GM19193 (cell line): ENCODE measurements around the gene TUBA3D.
"Not testable (repeated sequence)": the region's sequence is repeated elsewhere in the genome, so short reads cannot be mapped to it uniquely, and the experiment has no call there.

Experiments
- POLR2A ChIP-seq: IDR thresholded peaks from 4 replicates; pipeline ENCODE4 v1.6.1; 2011; ENCODE audit not compliant: insufficient read depth, insufficient read length; ENCODE audit errors: extremely low read depth

Gene TUBA3D

DNA sequence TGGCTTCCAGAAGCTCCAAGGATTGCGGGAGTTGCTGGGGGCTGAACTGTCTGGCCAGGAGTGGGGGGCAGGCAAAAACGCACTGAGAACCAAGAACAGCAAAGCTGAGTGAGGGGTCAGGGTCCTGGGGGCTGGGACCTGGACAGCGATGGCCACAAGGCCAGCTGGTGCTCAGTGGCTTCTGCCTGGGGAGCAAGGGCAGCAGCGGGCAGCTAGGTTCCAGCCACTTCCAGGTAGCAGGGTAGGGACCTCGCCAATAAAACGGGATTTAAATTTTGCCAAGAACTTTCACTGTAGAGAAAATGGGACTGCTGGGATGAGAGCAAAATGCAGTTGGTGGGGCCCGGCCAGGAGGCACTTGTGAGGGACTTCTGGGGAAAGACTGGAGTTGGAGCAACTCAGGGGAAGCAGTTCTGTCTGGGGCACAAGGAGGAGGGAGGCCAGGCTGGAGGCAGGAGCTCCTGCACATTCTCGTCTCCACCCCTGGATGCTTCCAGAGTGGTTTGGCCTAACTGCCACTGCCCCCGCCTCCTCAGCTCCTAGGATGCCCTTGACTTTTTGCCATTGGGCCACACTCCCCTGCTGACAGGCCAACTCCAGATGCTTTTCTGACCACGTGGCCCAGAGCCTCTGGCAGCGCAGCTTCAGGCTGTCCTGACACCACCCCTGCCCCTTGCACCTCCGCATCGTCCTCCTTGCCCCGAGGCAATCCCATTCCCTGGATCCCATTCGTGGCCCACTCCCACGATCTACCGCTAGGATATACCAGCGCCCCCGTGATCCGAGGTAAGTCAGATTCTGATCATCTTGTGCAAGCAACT, 46.3 kb downstream of the TUBA3D start:
- TF ChIP-seq POLR2A = no peak

DNA sequence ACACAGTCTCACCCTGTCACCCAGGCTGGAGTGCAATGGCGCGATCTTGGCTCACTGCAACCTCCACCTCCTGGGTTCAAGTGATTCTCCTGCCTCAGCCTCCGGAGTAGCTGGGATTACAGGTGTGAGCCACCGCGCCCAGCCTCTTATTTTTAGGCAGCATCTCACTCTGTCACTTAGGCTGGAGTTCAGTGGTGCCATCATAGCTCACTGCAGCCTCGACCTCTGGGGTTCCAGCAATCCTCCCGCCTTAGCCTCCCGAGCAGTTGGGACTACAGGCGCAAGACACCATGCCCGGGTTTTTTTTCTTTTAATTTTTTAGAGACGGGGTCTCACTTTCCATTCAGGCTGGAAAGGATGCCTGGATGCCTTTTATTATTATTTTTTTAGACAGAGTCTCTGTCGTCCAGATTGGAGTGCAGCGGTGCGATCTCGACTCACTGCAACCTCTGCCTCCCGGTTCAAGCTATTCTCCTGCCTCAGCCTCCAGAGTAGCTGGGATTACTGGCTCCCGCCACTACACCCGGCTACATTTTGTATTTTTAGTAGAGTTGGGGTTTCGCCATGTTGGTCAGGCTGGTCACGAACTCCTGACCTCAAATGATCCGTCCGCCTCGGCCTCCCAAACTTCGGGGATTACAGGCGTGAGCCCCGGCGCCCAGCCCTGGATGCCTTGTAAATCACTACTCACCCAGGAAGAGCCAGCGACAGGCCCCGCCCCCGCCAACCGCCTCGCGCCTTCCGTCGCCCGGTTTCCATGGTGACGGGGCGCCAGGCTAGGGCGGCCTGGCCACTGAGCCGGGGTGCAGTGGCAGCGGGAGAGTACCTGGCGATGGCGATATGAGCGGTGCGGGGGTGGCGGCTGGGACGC, 51.4 kb downstream of the TUBA3D start, which contains the start of gene CCDC74A:
TSS of gene CCDC74A (plus strand) at position 758 of the 871 bp plus-strand sequence. CDS start at position 841, 83 bp downstream.
- TF ChIP-seq POLR2A = not testable (repeated sequence)
